Panc1 (cell line): ENCODE measurements around the gene RAD50.

ENCODE experiments used
- CTCF ChIP-seq: fragments of 450-650 bp; IDR thresholded peaks from 2 replicates; pipeline ENCODE4 v1.5.1; 2017; ENCODE audit warnings: mild to moderate bottlenecking
- POLR2AphosphoS5 ChIP-seq: IDR thresholded peaks from 2 replicates; pipeline ENCODE4 v1.6.1; 2012; ENCODE audit warnings: mild to moderate bottlenecking, low read depth, low read length, moderate library complexity
- REST ChIP-seq, 2 experiments: IDR thresholded peaks; 2 replicates each; pipeline ENCODE4 v1.6.1; 2011 to 2012; ENCODE audit warnings: low read depth in 2 of 2, control low read depth in 1 of 2, low read length in 1 of 2, mild to moderate bottlenecking in 1 of 2, moderate library complexity in 1 of 2; ENCODE audit not compliant: insufficient read depth in 1 of 2
- SIN3A ChIP-seq: IDR thresholded peaks from 2 replicates; pipeline ENCODE4 v1.6.1; 2012; ENCODE audit warnings: low read depth, mild to moderate bottlenecking, low read length, moderate library complexity, borderline replicate concordance; ENCODE audit not compliant: insufficient read depth

- TF ChIP-seq CTCF (no peak), POLR2AphosphoS5 (no peak), REST (IDR thresholded peaks at IDR 0.05; ENCODE audit: insufficient read depth in 1 of 2, low read depth in 2 of 2, low read length in 1 of 2) (no peak), SIN3A (no peak)
Observed at GRCh38 chr5:132673939-132674630, 117.3 kb downstream of the RAD50 start, which contains the start of gene IL4.
